Neural cell (in vitro differentiated cells): ENCODE data around the gene BTBD17. TPM values are rescaled to one million over a fixed set of nuclear protein-coding genes. Genes with fewer than 3 reads are reported as not detected.

Source experiments
- H2AFZ ChIP-seq: fragments of 200-600, 300-800 bp; sonication (generic), shearing (Covaris generic); 2 replicates; pipeline ENCODE4 v1.6.0; 2014; ENCODE audit warnings: low read depth, mild to moderate bottlenecking, antibody characterized with exemption, low read length, moderate library complexity
- H3F3A ChIP-seq: fragments of 200-600 bp; shearing (Covaris generic); 2 replicates; pipeline ENCODE4 v1.6.1; 2016; ENCODE audit warnings: mild to moderate bottlenecking, moderate library complexity, mixed read lengths, antibody characterized with exemption, low read length; ENCODE audit not compliant: insufficient read depth, poor library complexity, severe bottlenecking
- H3K27ac ChIP-seq: fragments of 200-600, 300-800 bp; sonication (generic), shearing (Covaris generic); 2 replicates; pipeline ENCODE4 v1.5.1; 2014; ENCODE audit warnings: mild to moderate bottlenecking, low read length, moderate library complexity
- H3K27me3 ChIP-seq: fragments of 300-800, 200-600 bp; sonication (generic), shearing (Covaris generic); 2 replicates; pipeline ENCODE4 v1.6.0; 2014; ENCODE audit warnings: mild to moderate bottlenecking, low read depth, low read length, moderate library complexity; ENCODE audit not compliant: insufficient read depth
- H3K36me3 ChIP-seq: fragments of 300-800, 200-600 bp; sonication (generic), shearing (Covaris generic); 2 replicates; pipeline ENCODE4 v1.5.1; 2014; ENCODE audit warnings: mild to moderate bottlenecking, antibody characterized with exemption, low read length, moderate library complexity; ENCODE audit not compliant: insufficient read depth
- H3K4me2 ChIP-seq: fragments of 300-800, 200-600 bp; sonication (generic), shearing (Covaris generic); 2 replicates; pipeline ENCODE4 v1.6.0; 2014; ENCODE audit warnings: mild to moderate bottlenecking, low read length
- H3K4me3 ChIP-seq: fragments of 300-800, 200-600 bp; sonication (generic), shearing (Covaris generic); 2 replicates; pipeline ENCODE4 v1.5.1; 2014; ENCODE audit warnings: mild to moderate bottlenecking, low read length, moderate library complexity
- H3K79me2 ChIP-seq: fragments of 200-600 bp; shearing (Covaris generic); replicated peaks from 2 replicates; pipeline ENCODE4 v1.6.0; 2014; ENCODE audit warnings: mild to moderate bottlenecking, low read length, moderate library complexity; ENCODE audit not compliant: insufficient read depth
- H3K9ac ChIP-seq: fragments of 300-800, 200-600 bp; sonication (generic), shearing (Covaris generic); 2 replicates; pipeline ENCODE4 v1.6.1; 2016; ENCODE audit warnings: mild to moderate bottlenecking, low read length, mixed read lengths
- H3K9me2 ChIP-seq: fragments of 200-600 bp; shearing (Covaris generic); 2 replicates; pipeline ENCODE4 v1.6.1; 2016; ENCODE audit warnings: mild to moderate bottlenecking, low read length, mixed read lengths; ENCODE audit not compliant: insufficient read depth
- H3K9me3 ChIP-seq: fragments of 200-600, 300-800 bp; sonication (generic), shearing (Covaris generic); 2 replicates; pipeline ENCODE4 v1.6.1; 2016; ENCODE audit warnings: mild to moderate bottlenecking, mixed run types, low read length, moderate library complexity, mixed read lengths
- H4K20me1 ChIP-seq: fragments of 200-600 bp; shearing (Covaris generic); 2 replicates; pipeline ENCODE4 v1.6.1; 2016; ENCODE audit warnings: mild to moderate bottlenecking, mixed run types; ENCODE audit not compliant: insufficient read depth
- CTCF ChIP-seq: fragments of 450-650 bp; IDR thresholded peaks from 2 replicates; pipeline ENCODE4 v1.5.1; 2014; ENCODE audit warnings: antibody characterized with exemption, mild to moderate bottlenecking, moderate library complexity; ENCODE audit not compliant: poor library complexity, severe bottlenecking
- EP300 ChIP-seq: fragments of 450-650 bp; conservative IDR thresholded peaks from 2 replicates; pipeline ENCODE4 v1.6.1; 2014; ENCODE audit warnings: antibody characterized with exemption, mild to moderate bottlenecking, moderate library complexity; ENCODE audit not compliant: poor library complexity, severe bottlenecking
- EZH2 ChIP-seq: fragments of 200-600, 300-800 bp; shearing (Covaris generic), sonication (generic); IDR thresholded peaks from 2 replicates; pipeline ENCODE4 v1.6.1; 2014; ENCODE audit warnings: antibody characterized with exemption, low read length, borderline replicate concordance, mild to moderate bottlenecking; ENCODE audit not compliant: insufficient read depth, poor library complexity, severe bottlenecking
- MXI1 ChIP-seq: fragments of 450-650 bp; conservative IDR thresholded peaks from 2 replicates; pipeline ENCODE4 v1.6.1; 2014; ENCODE audit warnings: antibody characterized with exemption, mild to moderate bottlenecking; ENCODE audit not compliant: poor library complexity, severe bottlenecking
- POLR2AphosphoS5 ChIP-seq: IDR thresholded peaks from 2 replicates; pipeline ENCODE4 v1.6.1; 2012
- RAD21 ChIP-seq: fragments of 450-650 bp; conservative IDR thresholded peaks from 2 replicates; pipeline ENCODE4 v1.6.1; 2014; ENCODE audit warnings: antibody characterized with exemption, mild to moderate bottlenecking, moderate library complexity
- REST ChIP-seq: IDR thresholded peaks from 2 replicates; pipeline ENCODE4 v1.6.1; 2012; ENCODE audit warnings: borderline replicate concordance
- SMC3 ChIP-seq: fragments of 450-650 bp; conservative IDR thresholded peaks from 2 replicates; pipeline ENCODE4 v1.6.1; 2014; ENCODE audit warnings: antibody characterized with exemption, mild to moderate bottlenecking, moderate library complexity; ENCODE audit not compliant: poor library complexity
- TAF1 ChIP-seq: IDR thresholded peaks from 2 replicates; pipeline ENCODE4 v1.6.1; 2012; ENCODE audit warnings: low read depth
- polyA plus RNA-seq: library from polyadenylated mRNA; depleted of rRNA; stranded (reverse); fragments of >200 nt; gene quantifications from 2 replicates; pipeline ENCODE4 v1.2.3, GENCODE V29; 2014

BTBD17 gene
- polyA plus RNA-seq, 1 donor from 2014 or later, result 5.3 TPM

GRCh38 chr17:74374858-74375257, 13.2 kb upstream of the BTBD17 start:
- no peak overlapping the region for H3K27ac ChIP-seq
- no peaks in the 10 kb centered on the region for H3K9me3 ChIP-seq
- H3K79me2 ChIP-seq, result no peaks in the 10 kb centered on the region
- no peak overlapping the region for H3K4me2 ChIP-seq
- no peak overlapping the region for H2AFZ ChIP-seq
- H3K9ac ChIP-seq, result no peak overlapping the region
- no peak overlapping the region for H3K4me3 ChIP-seq
- H3K27me3 ChIP-seq, result no peaks in the 10 kb centered on the region
- H4K20me1 ChIP-seq, result no peaks in the 10 kb centered on the region
- no peak for TF ChIP-seq REST
- TF ChIP-seq CTCF, result no peak
- TF ChIP-seq MXI1, result no peak
- TF ChIP-seq SMC3, result no peak
- TF ChIP-seq TAF1, result no peak
- TF ChIP-seq EZH2, result no peak
- TF ChIP-seq RAD21, result no peak
- TF ChIP-seq POLR2AphosphoS5, result no peak
- no peak for TF ChIP-seq EP300
- H3K9me2 ChIP-seq, result no peaks in the 10 kb centered on the region
- no peaks in the 10 kb centered on the region for H3F3A ChIP-seq
- H3K36me3 ChIP-seq, result no peaks in the 10 kb centered on the region

GRCh38 chr17:74373838-74374606, 12.4 kb upstream of the BTBD17 start:
- Histone ChIP-seq H3K9ac (no peak overlapping the region), H3K36me3 (no peaks in the 10 kb centered on the region), H3K4me3 (no peak overlapping the region), H4K20me1 (no peaks in the 10 kb centered on the region), H3F3A (no peaks in the 10 kb centered on the region), H3K9me2 (no peaks in the 10 kb centered on the region), H3K4me2 (no peak overlapping the region), H3K27ac (no peak overlapping the region), H3K27me3 (no peaks in the 10 kb centered on the region), H3K9me3 (no peaks in the 10 kb centered on the region), H2AFZ (no peak overlapping the region), H3K79me2 (no peaks in the 10 kb centered on the region)
- TF ChIP-seq EZH2 (no peak), SMC3 (no peak), MXI1 (no peak), TAF1 (no peak), REST (no peak), POLR2AphosphoS5 (no peak), EP300 (no peak), RAD21 (no peak), CTCF (no peak)
